Esophagus muscularis mucosa (tissue), 4 donors: ENCODE data around the gene DNAJC17. TPM values are rescaled to one million over a fixed set of nuclear protein-coding genes. Genes with fewer than 3 reads are reported as not detected.
A peak's percentile ranks its signal among the peaks of the same experiment; 100 is the strongest.

Source experiments
- DNase-seq: peaks from one replicate; pipeline ENCODE4 v3.0.0-alpha.2; 2017; ENCODE audit errors: extremely low spot score
- H3K27ac ChIP-seq, 4 donors: fragments of 200-600 bp; sonication (generic); replicated peaks in 1 of 4; 1 replicate in 3 of 4; 2 replicates in 1 of 4; pipeline ENCODE4 v1.5.1; 2016 to 2019; ENCODE audit warnings: mild to moderate bottlenecking in 1 of 4
- H3K27me3 ChIP-seq, 4 donors: fragments of 200-600 bp; sonication (generic); one replicate each; pipeline versions ENCODE4 v1.5.1 to v1.6.0; 2016 to 2019
- H3K36me3 ChIP-seq, 4 donors: fragments of 200-600 bp; sonication (generic); one replicate each; pipeline ENCODE4 v1.5.1; 2016 to 2019
- H3K4me1 ChIP-seq, 4 donors: fragments of 200-600 bp; sonication (generic); one replicate each; pipeline ENCODE4 v1.5.1; 2016 to 2019
- H3K4me3 ChIP-seq, 4 donors: fragments of 200-600 bp; sonication (generic); 1 replicate in 2 of 4; 2 replicates in 2 of 4; pipeline ENCODE4 v1.5.1; 2016 to 2019; ENCODE audit warnings: mild to moderate bottlenecking in 4 of 4, moderate library complexity in 1 of 4
- H3K9me3 ChIP-seq, 4 donors: fragments of 200-600 bp; sonication (generic); 1 replicate in 3 of 4; 2 replicates in 1 of 4; pipeline ENCODE4 v1.5.1; 2016 to 2019
- EP300 ChIP-seq: sonication (generic); formaldehyde crosslinking; IDR thresholded peaks from one replicate; pipeline ENCODE4 v1.6.1; 2017; ENCODE audit warnings: antibody characterized with exemption
- POLR2A ChIP-seq: fragments of 450-650 bp; IDR thresholded peaks from one replicate; pipeline ENCODE4 v1.6.1; 2017; ENCODE audit warnings: antibody characterized with exemption, moderate library complexity, mild to moderate bottlenecking, low read depth
- POLR2AphosphoS5 ChIP-seq, 2 donors: sonication (generic); formaldehyde crosslinking; IDR thresholded peaks; one replicate each; pipeline ENCODE4 v1.6.1; 2017; ENCODE audit warnings: antibody characterized with exemption in 2 of 2
- WGBS: methylation state at CpG from one replicate; pipeline ENCODE4 v1.1.5; 2018; 5-methylcytosine and 5-hydroxymethylcytosine counted together
- intact Hi-C: fragments of 100-400 bp; cut with DNase I; formaldehyde crosslinking; loops from one replicate; pipeline ENCODE4 v1.15.1; 2023
- total RNA-seq, 4 donors: library from RNA; depleted of rRNA; stranded (reverse); fragments of >200 nt; gene quantifications; one replicate each; pipeline versions ENCODE4 v1.1.0 to v1.2.1, GENCODE V29; 2016
- TF ChIP-seq, protein P1 (sequence below), 3 experiments: fragments of 200-600 bp in 2 of 3; fragments of 450-650 bp in 1 of 3; sonication (generic) in 2 of 3; IDR thresholded peaks; one replicate each; pipeline ENCODE4 v1.5.1; 2017 to 2019; ENCODE audit warnings: antibody characterized with exemption in 3 of 3, mild to moderate bottlenecking in 2 of 3, moderate library complexity in 1 of 3

Gene DNAJC17
- total RNA-seq, 4 donors from 2014 or later: 10.0 to 23.8 (median 13.9) TPM

DNA sequence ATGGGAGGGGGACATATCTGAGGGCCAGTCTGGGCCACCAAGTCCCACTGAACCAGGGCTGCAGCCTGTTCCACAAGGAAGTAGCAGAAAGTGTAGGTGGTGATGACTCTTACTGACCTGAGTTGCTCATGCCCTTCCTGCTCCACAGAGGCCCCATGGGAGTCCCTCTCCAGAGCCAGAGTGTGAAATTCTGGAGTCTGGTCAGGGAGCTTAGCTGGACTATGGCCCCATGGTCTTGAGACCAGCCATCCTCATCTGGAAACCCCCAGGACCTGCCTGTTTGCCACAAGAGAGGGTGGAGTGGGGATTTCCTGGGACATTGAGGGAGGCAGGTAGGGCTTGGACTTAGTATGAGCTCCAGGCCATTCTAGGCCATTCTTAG lies 39.6 kb upstream of the DNAJC17 start:
- no peak for DNase-seq
- no peaks in the 10 kb centered on the region for H3K36me3 ChIP-seq
- no peak overlapping the region for H3K27ac ChIP-seq
- intact Hi-C loops: no loop called here
- TF ChIP-seq EP300 (no peak), POLR2A (no peak), POLR2AphosphoS5 (IDR thresholded peaks at IDR 0.05) (no peak)
- TF ChIP-seq, protein P1, sequence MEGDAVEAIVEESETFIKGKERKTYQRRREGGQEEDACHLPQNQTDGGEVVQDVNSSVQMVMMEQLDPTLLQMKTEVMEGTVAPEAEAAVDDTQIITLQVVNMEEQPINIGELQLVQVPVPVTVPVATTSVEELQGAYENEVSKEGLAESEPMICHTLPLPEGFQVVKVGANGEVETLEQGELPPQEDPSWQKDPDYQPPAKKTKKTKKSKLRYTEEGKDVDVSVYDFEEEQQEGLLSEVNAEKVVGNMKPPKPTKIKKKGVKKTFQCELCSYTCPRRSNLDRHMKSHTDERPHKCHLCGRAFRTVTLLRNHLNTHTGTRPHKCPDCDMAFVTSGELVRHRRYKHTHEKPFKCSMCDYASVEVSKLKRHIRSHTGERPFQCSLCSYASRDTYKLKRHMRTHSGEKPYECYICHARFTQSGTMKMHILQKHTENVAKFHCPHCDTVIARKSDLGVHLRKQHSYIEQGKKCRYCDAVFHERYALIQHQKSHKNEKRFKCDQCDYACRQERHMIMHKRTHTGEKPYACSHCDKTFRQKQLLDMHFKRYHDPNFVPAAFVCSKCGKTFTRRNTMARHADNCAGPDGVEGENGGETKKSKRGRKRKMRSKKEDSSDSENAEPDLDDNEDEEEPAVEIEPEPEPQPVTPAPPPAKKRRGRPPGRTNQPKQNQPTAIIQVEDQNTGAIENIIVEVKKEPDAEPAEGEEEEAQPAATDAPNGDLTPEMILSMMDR (IDR thresholded peaks at IDR 0.05): no peak
- H3K4me3 ChIP-seq: no peak overlapping the region
- H3K27me3 ChIP-seq: peaks cover 0 to 54% (median 23%) of the 10 kb centered on the region in 4 donors
- H3K9me3 ChIP-seq: no peaks in the 10 kb centered on the region
- H3K4me1 ChIP-seq: peaks cover 16 to 23% (median 20%) of the 10 kb centered on the region in 4 donors

DNA sequence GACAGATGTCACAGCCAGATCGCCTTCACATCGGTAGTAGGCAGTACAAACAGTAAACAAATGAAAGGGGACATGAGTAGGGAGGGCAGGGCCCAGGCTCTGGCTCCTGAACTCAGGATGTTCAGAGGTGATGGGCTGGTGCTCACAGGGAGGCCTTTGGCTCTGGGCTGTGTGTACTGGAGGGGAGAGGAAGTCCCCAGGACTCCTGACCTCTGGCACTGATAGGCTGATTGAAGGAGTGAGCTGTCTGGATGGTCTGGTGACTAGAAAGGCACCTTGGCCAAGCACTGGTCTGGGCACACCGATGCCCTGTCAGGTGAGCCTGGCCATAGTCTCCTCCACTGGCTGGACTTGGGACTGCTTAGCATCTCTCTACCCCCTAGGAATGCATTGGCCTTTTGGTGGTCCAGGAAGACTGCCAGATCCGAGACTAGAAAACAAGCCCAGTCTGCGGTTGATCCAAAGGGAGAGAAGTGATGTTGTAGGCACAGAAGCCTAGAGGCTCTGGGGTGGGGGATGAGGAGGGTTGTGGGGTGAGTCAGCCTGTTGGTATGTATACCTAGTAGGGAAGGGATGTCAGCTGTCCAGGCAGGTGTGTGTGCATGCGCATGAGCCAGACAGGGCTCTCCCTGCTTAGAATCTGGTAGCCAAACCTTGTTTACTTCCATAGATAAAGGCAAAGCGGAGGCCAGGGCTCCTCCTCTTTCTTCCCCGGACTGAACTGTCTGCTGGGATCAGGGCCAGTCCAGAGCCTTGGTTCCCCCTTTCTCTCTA lies 38.4 kb upstream of the DNAJC17 start:
- H3K9me3 ChIP-seq: no peaks in the 10 kb centered on the region
- H3K4me3 ChIP-seq: peak overlapping the region in 1 of 4 donors; percentile 12
- 83% methylated on average over 8 of the region's 8 CpGs for WGBS
- no peak for DNase-seq
- intact Hi-C loops: no loop called here
- no peaks in the 10 kb centered on the region for H3K36me3 ChIP-seq
- H3K27ac ChIP-seq: no peak overlapping the region
- TF ChIP-seq EP300 (no peak), POLR2A (no peak), POLR2AphosphoS5 (IDR thresholded peaks at IDR 0.05) (no peak)
- TF ChIP-seq, protein P1 (IDR thresholded peaks at IDR 0.05): no peak
- peaks cover 0 to 56% (median 23%) of the 10 kb centered on the region in 4 donors for H3K27me3 ChIP-seq
- H3K4me1 ChIP-seq: peaks cover 16 to 23% (median 20%) of the 10 kb centered on the region in 4 donors

DNA sequence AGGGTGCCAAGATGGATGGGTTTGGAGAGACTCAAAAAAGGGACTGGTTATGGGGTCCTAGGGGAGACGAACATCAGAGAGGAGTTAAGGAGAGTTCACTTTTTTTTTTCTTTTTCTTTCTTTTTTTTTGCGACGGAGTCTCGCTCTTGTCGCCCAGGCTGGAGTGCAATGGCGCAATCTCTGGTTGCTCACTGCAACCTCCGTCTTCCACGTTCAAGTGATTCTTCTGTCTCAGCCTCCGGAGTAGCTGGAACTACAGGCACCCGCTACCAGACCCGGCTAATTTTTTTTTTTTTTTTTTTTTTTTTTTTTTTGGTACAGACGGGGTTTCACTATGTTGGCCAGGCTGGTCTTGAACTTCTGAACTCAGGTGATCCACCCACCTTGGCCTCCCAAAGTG lies 37.8 kb upstream of the DNAJC17 start:
- no peak for DNase-seq
- Histone ChIP-seq H3K4me3 (peak overlapping the region; percentile 50 to 64 (median 52)), H3K36me3 (no peaks in the 10 kb centered on the region), H3K9me3 (no peaks in the 10 kb centered on the region), H3K27me3 (peaks cover 0 to 56% (median 23%) of the 10 kb centered on the region in 4 donors), H3K4me1 (peaks cover 16 to 23% (median 20%) of the 10 kb centered on the region in 4 donors), H3K27ac (no peak overlapping the region)
- 54% methylated on average over 12 of the region's 12 CpGs for WGBS
- no peak for TF ChIP-seq POLR2A
- no peak for TF ChIP-seq EP300
- TF ChIP-seq POLR2AphosphoS5 (IDR thresholded peaks at IDR 0.05): no peak
- TF ChIP-seq, protein P1 (IDR thresholded peaks at IDR 0.05): no peak
- intact Hi-C loops: no loop called here

DNA sequence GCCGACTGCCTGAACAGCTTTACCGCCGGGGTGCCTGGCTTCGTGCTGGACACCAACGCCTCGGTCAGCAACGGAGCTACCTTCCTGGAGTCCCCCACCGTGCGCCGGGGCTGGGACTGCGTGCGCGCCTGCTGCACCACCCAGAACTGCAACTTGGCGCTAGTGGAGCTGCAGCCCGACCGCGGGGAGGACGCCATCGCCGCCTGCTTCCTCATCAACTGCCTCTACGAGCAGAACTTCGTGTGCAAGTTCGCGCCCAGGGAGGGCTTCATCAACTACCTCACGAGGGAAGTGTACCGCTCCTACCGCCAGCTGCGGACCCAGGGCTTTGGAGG lies 37.4 kb upstream of the DNAJC17 start:
- H3K4me3 ChIP-seq: peak overlapping the region; percentile 50 to 64 (median 52)
- H3K27me3 ChIP-seq: peaks cover 0 to 56% (median 23%) of the 10 kb centered on the region in 4 donors
- no peak for DNase-seq
- H3K27ac ChIP-seq: no peak overlapping the region
- TF ChIP-seq, protein P1 (IDR thresholded peaks at IDR 0.05): no peak
- TF ChIP-seq POLR2AphosphoS5 (IDR thresholded peaks at IDR 0.05): no peak
- no peak for TF ChIP-seq EP300
- no peak for TF ChIP-seq POLR2A
- H3K36me3 ChIP-seq: no peaks in the 10 kb centered on the region
- H3K9me3 ChIP-seq: no peaks in the 10 kb centered on the region
- intact Hi-C loops: no loop called here
- H3K4me1 ChIP-seq: peaks cover 16 to 23% (median 20%) of the 10 kb centered on the region in 4 donors
- 5% methylated on average over 8 of the region's 28 CpGs for WGBS
